GM19468 (cell line): Measurements from ENCODE around the gene KHDC4.

ENCODE experiments used
- ATAC-seq: cut with Tn5 transposase; IDR thresholded peaks from one replicate; pipeline ENCODE4 v1.9.1; 2021; ENCODE audit warnings: mild to moderate bottlenecking, moderate library complexity, moderate number of reproducible peaks; ENCODE audit not compliant: unreplicated experiment; ENCODE audit errors: extremely low read depth

The KHDC4 gene

GRCh38 chr1:155880251-155880650, 54.0 kb downstream of the KHDC4 start:
- no peak for ATAC-seq

DNA sequence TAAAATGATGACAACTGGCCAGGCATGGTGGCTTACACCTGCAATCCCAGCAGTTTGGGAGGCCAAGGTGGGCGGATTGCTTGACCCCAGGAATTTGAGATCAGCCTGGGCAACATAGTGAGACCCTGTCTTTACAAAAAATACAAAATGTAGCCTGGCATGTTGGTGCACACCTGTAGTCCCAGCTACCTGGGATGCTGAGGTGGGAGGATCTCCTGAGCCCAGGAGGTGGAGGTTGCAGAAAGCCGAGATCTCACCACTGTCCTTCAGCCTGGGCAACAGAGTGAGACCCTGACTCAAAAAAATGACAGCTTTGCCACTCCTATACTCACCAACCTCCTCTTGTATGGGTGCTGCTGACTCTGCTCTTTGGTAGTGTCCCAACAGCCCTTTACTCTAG, 56.3 kb downstream of the KHDC4 start:
- ATAC-seq, result no peak

DNA sequence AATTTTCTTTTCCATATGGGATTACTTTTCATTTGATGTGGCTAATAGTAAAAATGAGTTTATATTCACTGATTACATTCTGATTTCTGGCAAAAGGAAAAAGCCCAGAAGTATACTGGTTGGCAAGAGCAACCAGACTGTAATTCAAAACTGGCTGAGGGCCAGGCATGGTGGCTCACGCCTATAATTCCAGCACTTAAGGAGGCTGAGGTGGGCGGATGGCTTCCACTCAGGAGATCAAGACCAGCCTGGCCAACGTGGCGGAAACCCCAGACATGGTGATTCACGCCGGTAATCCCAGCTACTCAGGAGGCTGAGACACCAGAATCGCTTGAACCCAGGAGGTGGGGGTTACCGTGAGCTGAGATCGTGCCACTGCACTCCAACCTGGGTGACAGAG, 60.4 kb downstream of the KHDC4 start:
- no peak for ATAC-seq

- no peak for ATAC-seq
Measured at GRCh38 chr1:155872527-155872926, 61.7 kb downstream of the KHDC4 start.

- no peak for ATAC-seq
Measured at GRCh38 chr1:155871390-155871789, 62.8 kb downstream of the KHDC4 start.

GRCh38 chr1:155867766-155868165, 66.4 kb downstream of the KHDC4 start:
- ATAC-seq, result no peak

- ATAC-seq, result no peak
Measured at GRCh38 chr1:155864393-155864792, 69.8 kb downstream of the KHDC4 start.
